ENCODE data around the gene ZNF786.

The ZNF786 gene

DNA sequence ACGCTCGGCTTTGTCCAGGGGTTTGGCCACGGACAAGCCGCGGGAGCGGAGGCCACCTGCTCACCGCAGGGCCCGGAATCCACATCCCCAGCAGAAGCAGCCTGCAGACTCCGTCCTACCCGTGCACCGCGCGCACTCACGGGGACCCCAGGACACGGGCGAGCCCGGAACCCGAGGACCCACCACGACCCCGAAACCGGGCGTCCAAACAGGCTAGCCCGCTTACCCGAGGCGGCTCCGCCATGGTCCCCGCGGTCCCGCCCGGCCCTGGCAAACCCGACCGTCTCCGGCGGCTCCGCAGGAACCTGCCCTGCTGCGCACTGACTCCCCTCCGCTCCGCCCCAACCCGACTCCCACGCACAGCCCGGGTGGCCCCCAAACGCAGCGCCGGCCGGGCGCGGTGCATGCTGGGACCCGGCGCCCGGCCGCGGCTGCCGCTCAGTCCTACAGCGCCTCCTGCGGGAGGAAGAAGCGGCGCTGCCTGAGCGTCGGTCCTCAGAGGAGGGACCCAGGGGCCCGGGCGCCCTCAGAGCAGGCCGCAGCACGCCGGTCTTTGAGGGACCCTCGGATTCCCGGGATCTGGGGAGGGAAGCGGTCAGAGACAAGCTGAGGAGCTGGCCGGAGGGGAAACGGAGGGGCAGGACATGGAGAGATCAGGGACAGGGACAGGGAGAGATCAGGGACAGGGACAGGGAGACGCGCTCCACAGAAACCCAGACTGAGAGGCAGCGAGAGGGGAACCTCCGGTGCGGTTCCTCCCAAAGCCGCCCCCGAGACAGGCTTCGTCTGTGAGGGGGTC is at the start of gene ZNF786:
ZNF786 (minus strand) TSS at position 322 of the 799 bp plus-strand sequence; CDS start at position 244, 78 bp downstream.
- DNase-seq (ENCODE audit: low read depth): peak; percentile 87
- TF ChIP-seq, protein P1, sequence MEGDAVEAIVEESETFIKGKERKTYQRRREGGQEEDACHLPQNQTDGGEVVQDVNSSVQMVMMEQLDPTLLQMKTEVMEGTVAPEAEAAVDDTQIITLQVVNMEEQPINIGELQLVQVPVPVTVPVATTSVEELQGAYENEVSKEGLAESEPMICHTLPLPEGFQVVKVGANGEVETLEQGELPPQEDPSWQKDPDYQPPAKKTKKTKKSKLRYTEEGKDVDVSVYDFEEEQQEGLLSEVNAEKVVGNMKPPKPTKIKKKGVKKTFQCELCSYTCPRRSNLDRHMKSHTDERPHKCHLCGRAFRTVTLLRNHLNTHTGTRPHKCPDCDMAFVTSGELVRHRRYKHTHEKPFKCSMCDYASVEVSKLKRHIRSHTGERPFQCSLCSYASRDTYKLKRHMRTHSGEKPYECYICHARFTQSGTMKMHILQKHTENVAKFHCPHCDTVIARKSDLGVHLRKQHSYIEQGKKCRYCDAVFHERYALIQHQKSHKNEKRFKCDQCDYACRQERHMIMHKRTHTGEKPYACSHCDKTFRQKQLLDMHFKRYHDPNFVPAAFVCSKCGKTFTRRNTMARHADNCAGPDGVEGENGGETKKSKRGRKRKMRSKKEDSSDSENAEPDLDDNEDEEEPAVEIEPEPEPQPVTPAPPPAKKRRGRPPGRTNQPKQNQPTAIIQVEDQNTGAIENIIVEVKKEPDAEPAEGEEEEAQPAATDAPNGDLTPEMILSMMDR (conservative IDR thresholded peaks at IDR 0.05; ENCODE audit: low read length): peak; percentile 57
- H3K4me3 ChIP-seq (ENCODE audit: low read length): peak within 1 kb of the TSS; percentile 88

GRCh38 chr7:149136118-149136517 is 45.6 kb upstream of the ZNF786 start:
- DNase-seq (ENCODE audit: low read depth): no peak
- H3K4me3 ChIP-seq (ENCODE audit: low read length): no peak overlapping the region
- TF ChIP-seq, protein P1 (conservative IDR thresholded peaks at IDR 0.05; ENCODE audit: low read length): no peak

DNA sequence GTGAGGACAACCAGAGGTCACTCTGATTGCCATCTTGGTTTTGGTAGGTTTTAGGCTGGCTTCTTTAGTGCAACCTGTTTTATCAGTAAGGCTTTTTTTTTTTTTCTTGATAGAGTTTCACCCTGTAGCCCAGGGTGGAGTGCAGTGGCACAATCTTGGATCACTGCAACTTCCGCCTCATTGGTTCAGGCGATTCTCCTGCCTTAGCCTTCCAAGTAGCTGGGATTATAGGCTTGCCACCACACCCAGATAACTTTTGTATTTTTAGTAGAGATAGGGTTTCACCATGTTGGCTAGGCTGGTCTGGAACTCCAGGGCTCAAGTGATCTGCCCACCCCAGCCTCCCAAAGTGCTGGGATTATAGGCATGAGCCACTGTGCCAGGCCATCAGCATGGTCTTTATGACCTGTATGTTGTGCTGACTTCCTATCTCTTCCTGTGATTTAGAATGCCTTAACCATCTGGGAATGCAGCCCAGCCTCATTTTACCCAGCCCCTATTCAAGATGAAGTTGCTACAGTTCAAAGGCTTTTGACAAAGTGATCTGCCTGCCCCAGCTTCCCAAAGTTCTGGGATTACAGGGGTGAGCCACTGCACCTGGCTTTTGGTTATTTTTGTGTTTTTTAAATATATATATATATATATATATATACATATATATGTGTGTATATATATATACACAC is 42.7 kb upstream of the ZNF786 start:
- TF ChIP-seq, protein P1 (conservative IDR thresholded peaks at IDR 0.05; ENCODE audit: low read length): no peak
- no peak for DNase-seq (ENCODE audit: low read depth)
- no peak overlapping the region for H3K4me3 ChIP-seq (ENCODE audit: low read length)

DNA sequence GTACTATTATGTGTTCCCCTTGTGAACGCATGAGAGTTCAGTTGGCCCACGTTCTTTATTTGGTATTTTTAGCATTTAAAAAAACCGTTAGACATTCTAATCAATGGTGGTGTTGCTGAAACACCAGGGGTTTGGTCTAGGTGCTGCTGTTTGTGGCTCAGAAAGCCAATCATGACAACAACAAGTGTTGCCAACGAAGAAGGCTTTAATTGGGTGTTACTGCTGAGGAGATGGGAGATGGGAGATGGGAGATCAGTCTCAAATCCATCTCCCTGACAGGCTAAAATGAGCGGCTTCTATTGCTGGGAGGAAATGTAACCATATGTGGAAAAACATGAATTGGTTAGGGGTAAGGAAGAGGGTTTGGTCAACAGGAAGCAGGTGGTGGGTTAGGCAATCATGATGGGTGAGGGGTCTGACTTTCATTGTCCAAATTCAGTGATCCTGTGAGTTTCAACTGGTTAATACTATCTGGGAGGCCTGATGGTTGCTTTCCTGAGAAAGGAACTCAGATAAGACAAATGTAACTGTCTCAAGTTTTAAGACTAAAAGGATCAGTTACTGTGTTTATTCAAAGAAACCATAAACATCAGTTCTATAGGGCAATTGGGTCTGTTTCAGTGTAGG is 40.2 kb upstream of the ZNF786 start:
- H3K4me3 ChIP-seq (ENCODE audit: low read length): no peak overlapping the region
- no peak for DNase-seq (ENCODE audit: low read depth)
- TF ChIP-seq, protein P1 (conservative IDR thresholded peaks at IDR 0.05; ENCODE audit: low read length): no peak

DNA sequence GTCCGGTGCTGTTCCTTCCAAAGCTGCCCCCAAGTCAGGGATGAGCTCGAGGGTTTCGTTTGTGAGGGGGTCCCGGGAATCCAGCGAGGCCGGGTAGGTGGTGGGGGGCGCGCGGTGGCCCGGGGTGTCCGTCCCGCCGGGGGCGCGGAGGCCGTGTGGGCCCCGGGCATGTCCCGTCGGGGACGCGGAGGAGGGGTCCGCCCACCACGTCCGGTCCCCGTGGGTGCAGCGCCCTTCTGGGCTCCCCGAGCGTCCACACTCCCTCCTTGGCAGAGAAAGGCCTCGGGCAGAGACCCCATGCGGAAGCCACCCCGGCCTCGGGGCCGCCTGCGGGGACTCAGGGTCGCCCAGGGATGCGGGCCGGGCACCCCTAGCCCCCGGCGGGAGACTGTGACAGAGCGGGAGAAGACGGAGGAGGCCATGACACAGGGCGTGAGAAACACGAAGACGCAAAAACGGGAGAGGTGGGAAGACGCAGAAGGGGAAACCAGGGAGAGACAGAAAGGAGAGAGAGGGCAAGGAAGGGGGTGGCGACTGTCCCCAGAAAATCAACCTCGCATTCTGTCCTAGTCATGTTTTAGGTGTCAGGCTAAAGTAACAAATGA is 36.2 kb upstream of the ZNF786 start:
- DNase-seq (ENCODE audit: low read depth): peak; percentile 18
- H3K4me3 ChIP-seq (ENCODE audit: low read length): peak overlapping the region; percentile 99
- TF ChIP-seq, protein P1 (conservative IDR thresholded peaks at IDR 0.05; ENCODE audit: low read length): no peak

DNA sequence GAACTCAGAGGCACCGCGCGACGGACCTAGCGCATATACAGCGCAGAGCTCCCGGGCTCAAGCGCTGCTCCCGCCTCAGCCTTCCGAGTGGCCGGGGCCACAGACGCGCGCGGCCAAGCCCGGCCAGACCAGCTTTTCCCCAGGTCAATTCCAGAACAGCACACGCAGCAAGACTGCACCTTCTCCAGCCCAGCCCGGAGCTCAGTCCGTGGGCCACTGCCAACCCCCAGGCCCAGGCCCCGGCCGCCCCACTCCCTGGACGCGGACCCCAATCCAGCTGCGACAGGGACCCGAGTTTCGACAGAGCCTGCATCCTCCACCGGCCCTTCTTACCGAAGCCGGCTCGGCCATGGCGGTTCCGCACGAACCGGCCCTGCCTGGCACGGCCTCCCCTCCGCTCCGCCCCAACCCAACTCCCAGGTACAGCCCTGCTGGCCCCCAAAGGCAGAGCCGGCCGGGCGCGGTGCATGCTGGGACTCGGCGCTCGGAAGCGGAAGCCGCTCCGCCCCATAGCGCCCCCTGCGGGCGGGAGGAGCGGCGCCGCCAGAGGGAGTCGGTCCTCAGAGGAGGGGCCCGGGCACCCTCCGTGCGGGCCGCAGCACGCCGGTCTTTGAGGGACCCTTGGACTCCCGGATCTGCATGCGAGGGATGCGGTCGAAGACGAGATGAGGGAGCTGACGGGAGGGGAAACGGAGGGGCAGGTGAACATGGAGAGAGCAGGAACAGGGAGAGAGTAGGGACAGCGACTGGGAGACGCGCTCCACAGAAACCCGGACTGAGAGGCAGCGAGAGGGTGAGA is 35.5 kb upstream of the ZNF786 start, which contains the start of gene ZNF425:
ZNF425 (minus strand) TSS at position 462 of the 799 bp plus-strand sequence; CDS start at position 351, 111 bp downstream.
- DNase-seq (ENCODE audit: low read depth): peak; percentile 89
- H3K4me3 ChIP-seq (ENCODE audit: low read length): peak within 1 kb of the TSS; percentile 99
- TF ChIP-seq, protein P1 (conservative IDR thresholded peaks at IDR 0.05; ENCODE audit: low read length): peak; percentile 67
